Stimulated activated CD8-positive, alpha-beta memory T cell treated with anti-CD3 and anti-CD28 coated beads, Interleukin-15, amount 100 ng/mL, for 1 hour (primary cell): Measurements from ENCODE around the gene PACRG.

Experiments used
- DNase-seq: peaks from one replicate; pipeline ENCODE4 v3.0.0-alpha.2; 2020; ENCODE audit warnings: low read depth

Gene PACRG

DNA sequence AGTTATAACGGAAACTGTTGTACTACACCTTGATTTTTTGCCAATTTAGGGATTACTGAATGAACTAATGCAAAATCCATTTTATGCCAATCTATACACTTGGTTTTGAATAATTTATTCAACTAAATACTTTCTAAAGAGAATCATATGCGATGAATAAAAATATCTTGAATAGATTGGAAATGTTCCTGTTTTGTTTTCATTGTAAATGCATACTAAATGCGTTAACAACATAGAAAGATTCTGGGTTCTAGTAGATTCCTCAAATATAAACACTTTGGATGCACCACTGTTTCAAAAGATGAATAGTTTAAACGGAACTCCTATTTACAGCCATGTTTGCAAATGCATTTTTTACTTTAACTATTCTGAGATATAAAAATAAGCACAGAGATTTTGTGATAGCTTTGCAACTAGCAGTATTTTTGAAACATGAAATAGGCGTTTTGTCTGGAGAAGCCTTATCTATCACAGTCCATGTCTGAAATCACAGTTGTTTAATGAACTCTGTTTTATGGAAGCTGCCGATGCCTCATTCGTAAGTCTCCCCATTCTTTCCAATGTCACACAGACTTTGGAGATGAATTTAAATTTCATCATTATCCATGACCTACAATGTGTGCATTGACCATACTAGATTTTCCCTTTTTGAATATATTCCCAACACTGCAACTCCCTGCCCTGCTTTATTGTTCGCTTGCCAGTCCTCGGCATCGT, 409.1 kb downstream of the PACRG start:
- no peak for DNase-seq

DNA sequence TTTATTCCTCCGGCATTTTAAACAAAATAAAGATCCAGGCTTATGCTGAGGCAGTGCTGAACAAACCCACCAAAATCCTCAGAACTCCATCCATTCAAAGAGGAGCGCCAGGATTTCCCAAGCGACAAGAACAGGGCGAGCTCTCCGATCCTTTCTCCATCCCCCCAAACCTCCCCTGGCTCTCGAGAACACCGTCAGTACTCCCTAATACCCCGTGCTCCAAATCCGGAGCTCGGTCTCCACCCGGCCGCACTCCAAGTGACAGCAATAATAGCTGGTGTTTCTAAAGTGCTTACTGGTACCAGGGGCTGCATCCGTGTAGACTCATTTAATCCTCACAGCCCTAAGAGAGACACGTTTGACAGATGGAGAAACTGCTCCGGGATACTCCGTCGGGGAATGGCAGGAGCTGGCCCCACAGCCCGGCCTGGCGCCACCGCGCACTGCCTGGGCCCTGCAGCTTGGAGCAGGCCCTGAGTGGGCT, 409.7 kb downstream of the PACRG start:
- DNase-seq: no peak

DNA sequence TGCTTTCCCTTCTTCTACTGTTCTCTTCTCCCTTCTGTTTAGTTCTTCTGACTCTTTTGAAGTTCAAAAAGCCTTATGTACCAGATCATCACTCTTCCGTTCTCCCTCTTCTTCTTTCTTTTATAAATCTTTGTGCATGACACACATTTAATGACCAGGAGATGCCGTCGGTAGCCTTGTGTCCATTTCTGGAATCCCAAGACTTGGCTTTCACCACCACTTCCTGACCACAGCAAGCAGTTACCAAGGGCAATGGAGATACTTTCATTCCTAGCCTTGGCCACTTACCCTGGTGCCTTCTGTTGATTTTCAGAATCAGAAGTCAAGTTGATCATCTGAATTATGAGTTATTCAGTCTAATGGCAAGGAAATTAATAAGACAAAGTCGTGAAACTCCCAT, 418.3 kb downstream of the PACRG start:
- DNase-seq: no peak

GRCh38 chr6:163147994-163148393, 420.2 kb downstream of the PACRG start:
- DNase-seq: no peak

- no peak for DNase-seq
These were observed 420.9 kb downstream of the PACRG start for GRCh38 chr6:163148451-163149278.

DNA sequence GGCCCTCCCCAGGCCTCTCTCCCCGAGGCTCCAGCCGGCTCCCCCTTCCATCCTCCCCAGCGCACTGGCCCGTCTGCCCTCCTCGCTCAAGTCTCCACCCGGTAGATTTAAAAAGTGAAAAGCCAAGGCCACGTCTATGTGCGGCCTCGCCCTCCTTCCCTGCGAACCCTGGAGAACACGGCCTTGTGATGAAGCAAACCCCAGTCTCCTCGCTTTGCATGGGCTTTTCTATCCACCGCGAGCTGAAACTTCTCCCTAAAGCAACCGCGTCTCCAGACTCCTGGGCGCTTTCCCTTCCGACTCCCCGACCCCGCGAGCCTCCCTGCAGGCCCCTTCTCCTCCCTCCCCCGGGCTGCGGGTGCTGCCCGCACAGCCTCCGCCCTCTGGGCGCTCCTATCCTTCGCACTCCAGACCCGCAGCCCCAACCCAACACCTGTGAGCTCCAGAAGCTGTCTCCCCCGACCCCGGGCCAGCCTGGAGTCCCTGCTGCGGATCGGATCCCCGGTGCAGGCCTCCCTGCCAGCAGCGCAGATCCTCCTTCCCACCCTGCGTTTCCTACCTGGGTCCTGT, 421.6 kb downstream of the PACRG start:
- DNase-seq: no peak

GRCh38 chr6:163151212-163151611, 423.4 kb downstream of the PACRG start:
- DNase-seq: no peak

- no peak for DNase-seq
These were observed 424.9 kb downstream of the PACRG start for GRCh38 chr6:163152701-163153100.

DNA sequence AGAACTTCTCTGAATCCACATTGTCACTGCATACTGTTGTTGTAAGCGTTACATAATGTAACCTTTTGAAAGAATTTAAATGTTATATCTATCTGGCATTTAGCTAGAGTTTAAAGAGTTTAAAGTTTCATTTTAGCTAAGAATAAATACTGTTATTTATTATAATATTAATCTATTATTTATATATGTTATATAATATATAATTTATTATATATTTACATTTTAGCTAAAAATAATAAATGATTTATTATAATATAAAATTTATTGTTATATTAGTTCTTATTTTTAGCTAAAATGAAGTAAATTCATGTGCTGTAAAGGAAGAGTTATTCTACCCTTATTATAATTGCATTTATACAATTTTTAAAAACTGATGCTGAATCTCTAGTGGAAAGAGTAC, 431.3 kb downstream of the PACRG start:
- no peak for DNase-seq

GRCh38 chr6:163159689-163160088, 431.9 kb downstream of the PACRG start:
- no peak for DNase-seq

DNA sequence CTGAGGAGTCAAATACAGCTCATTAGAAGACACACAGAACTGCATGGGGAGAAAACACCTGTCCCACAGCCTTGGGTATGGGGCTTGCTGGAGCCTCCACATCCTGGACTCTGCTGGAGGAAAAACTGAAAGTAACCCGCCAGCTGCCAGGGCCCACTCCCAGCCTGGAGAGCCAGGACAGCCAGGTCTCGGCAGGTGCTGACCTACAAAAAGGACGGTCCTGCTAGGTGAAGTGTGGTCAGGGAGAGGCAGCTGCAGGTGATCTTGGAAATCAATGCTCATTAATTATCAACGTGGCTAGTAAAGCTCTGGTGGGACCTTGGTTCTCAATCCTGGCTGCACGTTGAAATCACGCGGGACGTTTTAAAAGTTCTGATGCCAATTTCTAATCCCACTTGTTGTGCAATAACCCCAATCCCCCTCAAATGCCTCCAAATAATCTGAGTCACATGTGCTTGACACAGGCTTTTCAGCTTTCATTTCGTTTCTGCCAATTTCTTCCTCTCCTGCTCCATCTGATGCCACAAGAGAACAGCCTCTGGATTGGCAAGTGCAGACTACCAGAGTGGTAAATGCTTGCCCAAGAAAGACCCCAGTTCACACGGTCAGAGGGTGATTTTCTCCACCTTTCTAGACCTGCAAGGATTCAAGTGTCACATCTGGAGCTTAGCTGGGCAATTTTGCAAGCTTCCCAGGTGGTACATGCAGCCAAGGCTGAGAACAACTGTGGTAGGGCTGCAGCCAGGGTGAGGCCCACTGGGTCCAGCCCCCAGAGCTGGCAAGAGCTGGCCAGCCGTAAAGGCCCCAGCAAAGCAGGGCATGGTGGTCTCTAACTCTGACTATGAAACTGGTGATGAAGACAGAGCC, 434.5 kb downstream of the PACRG start:
- no peak for DNase-seq

DNA sequence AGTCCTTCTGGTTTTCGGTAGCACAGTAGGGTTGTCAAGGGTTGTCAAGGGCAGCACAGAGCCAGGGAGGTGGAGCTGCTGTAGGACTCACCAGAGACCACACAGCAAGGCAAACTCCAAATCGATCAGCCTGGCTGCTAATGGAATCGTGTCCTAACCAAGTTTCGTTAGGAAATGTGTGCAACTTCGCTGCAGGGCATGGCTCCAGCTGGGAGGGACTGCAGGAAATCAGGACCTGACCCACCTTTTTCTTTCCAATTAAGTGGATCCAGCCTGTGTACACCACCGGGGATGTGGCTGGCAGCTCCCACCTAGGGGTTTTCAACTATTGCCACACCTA, 435.1 kb downstream of the PACRG start:
- no peak for DNase-seq

DNA sequence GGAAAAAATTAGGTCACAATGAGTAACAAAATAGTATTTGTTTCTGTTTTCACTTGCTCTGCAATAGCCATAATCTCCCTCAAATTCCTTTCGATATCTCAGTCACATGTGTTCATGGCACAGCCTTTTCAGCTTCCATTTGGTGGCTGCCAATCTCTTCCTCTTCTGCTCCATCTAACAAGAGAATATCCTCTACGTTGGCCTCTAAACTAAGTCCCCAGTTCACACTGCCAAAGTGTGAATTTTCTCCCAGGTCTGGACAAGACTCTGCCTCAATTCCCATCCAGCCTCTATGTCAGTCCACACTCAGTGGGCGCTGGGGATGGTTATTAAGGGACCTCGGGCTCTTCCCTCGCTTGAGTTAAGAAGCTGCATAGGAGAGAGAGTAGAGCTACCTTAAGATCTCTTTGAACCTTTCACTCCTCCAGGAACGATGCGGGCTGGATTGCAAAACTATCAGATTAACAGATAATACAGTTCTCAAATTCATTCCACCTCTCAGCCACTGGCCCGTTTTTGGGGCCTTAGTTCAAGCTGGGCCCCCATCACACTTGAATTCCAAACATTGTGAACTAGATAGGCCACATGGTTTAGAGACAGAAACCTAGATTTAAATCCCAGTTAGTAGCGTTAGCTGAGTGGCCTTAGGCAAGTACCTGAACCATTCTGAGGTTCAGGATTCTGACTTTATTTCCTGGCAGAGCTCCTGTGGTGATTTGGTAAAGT, 436.6 kb downstream of the PACRG start:
- DNase-seq: no peak

GRCh38 chr6:163165155-163165910, 437.6 kb downstream of the PACRG start:
- no peak for DNase-seq

GRCh38 chr6:163165922-163166321, 438.1 kb downstream of the PACRG start:
- no peak for DNase-seq

DNA sequence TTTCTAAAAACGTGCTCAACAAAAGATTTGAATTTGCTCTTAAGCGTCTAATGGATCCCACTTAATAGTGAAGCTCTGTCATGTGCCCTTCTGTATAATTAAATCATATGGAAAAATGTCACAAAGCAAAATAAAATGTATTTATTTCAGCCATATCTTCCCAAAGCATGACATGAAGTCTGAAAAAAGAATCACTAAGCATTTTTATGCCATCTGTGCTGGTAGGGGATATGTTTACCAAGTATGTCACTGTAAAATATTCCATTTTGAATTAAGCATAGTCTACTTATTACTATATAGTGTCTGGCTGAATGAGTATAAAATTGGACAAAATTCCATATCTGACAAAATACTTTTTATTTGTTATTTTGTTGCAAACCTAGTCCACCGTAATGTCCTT, 438.7 kb downstream of the PACRG start:
- DNase-seq: no peak

DNA sequence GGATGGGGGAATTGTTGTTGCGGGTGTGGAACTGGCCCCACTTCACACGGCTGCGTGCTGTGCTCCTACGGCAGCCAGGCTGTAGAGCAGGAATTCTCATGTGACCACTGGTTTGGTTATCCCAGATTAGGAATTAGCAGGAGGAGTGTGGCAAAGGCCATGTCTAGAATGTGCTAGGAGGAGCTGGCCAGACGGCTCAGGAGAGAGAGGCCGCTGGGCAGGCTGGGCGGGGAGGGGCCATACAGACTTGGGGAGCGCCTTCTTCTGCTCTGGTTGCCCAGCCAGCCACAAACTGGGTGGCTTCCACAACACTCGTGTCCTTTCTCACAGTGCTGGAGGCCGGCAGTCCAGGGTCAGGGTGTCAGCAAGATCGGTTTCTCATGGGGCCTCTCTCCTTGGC, 441.7 kb downstream of the PACRG start:
- no peak for DNase-seq

DNA sequence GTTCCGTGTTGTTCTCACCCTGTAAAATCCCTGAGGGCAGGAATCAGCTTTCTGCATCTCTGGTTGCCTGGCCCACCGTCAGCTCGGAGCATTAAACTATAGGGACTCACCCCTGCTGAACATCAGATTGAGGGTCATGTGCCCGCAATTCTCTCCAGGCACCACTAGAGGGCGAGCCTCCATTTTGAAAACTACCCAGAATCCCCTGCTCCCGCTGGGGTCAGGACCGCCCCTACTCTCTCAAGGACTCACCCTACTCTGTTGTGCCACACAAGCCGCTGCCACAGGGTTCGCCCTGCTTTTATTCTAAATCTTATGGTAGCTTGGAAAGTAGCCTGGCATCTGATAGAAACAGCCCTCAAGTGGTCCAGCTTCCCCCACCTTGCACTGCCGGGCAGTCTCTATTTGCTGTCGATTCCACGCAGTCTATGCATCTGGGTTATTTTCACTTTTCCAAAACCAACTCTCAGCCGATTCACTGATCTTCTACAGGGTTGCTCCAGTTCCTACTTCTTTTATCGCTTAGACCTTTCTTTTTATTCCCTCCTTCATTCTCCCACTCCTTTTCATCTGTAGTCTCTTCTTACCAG, 442.6 kb downstream of the PACRG start:
- no peak for DNase-seq

DNA sequence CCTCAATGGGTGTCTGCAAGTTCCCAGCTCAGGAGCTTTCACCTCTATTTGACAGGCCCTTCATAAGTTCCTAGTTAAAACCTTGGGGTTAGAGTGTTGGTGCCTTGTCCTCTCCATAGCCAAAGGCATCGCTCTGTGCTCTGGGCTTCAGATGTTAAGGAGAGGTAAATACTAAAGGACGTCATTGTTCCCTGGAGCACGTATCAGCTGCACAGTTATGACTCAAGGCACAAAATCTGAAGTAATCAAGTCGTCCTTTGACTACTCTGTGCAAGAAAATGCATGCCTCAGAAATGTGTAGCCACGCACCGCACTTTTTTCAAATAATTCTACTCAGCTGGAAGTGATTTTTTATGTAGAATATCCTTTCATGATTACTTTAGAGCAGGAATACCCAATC, 446.0 kb downstream of the PACRG start:
- DNase-seq: no peak

GRCh38 chr6:163175301-163175700, 447.5 kb downstream of the PACRG start:
- no peak for DNase-seq
